Muscle layer of duodenum (tissue), 2 donors: ENCODE measurements around the gene ATF1.
A peak's percentile ranks its signal among the peaks of the same experiment; 100 is the strongest.

Source experiments
- H3K27ac ChIP-seq: one replicate; pipeline ENCODE4 v1.7.0; 2013; ENCODE audit warnings: mild to moderate bottlenecking, low read length
- H3K27me3 ChIP-seq: one replicate; pipeline ENCODE4 v1.7.0; 2013; ENCODE audit warnings: low read depth, mild to moderate bottlenecking, control low read depth, low read length
- H3K36me3 ChIP-seq, 2 donors: one replicate each; pipeline ENCODE4 v1.7.0; 2013; ENCODE audit warnings: low read length in 2 of 2, control low read depth in 1 of 2, mild to moderate bottlenecking in 1 of 2; ENCODE audit not compliant: insufficient read depth in 2 of 2, control insufficient read depth in 1 of 2
- H3K4me1 ChIP-seq, 2 donors: one replicate each; pipeline ENCODE4 v1.7.0; 2013; ENCODE audit warnings: low read length in 2 of 2, mild to moderate bottlenecking in 2 of 2, control low read depth in 1 of 2, moderate library complexity in 1 of 2; ENCODE audit not compliant: insufficient read depth in 2 of 2, control insufficient read depth in 1 of 2
- H3K4me3 ChIP-seq, 2 donors: one replicate each; pipeline ENCODE4 v1.7.0; 2013; ENCODE audit warnings: low read length in 2 of 2, low read depth in 1 of 2, mild to moderate bottlenecking in 1 of 2
- H3K9me3 ChIP-seq, 2 donors: one replicate each; pipeline ENCODE4 v1.7.0; 2013; ENCODE audit warnings: low read length in 2 of 2, control low read depth in 1 of 2, mild to moderate bottlenecking in 1 of 2; ENCODE audit not compliant: control insufficient read depth in 1 of 2
- donor health status: healthy.

ATF1 gene

DNA sequence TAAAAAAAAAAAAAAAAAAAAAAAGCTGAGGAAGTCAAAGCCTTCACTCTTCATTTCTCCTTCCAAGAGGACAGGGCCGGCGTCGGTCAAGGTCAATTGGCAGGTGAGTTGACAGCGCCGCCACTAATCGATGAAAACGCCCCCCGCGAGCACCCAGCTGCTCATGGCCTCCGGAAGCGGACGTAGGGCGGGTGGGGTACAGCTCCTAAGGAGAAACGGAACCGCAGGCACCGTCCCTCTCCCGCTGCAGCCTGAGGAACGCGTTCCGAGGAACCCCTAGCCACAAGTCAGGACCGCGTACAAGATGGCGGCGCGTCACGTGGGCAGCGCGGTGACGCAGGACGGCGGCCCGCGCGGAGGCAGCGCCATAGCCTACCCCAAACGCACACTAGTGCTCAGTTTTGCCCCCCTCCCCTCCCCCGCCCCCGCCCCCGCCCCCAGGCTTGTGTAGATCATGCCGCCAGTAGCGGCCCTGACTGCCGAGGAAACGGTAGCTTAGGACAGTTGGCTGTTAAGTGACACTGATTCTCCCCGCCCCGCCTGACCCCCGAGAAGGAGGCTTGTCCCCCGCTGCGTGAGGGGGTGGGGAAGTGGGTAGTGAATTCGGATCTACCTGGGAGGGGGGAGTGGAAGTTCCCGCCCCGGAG lies at the start of gene ATF1:
ATF1 (plus strand) TSS at position 463 of the 647 bp plus-strand sequence. CDS start 16,045 bp downstream, outside the sequence.
- Histone ChIP-seq H3K4me3 (peak within 1 kb of the TSS; percentile 70 to 99), H3K4me1 (peaks cover 0 to 12% of the 10 kb centered on the region in 2 donors), H3K9me3 (no peaks in the 10 kb centered on the region), H3K27ac (peak within 1 kb of the TSS; percentile 82), H3K27me3 (no peaks in the 10 kb centered on the region), H3K36me3 (no peaks in the 10 kb centered on the region)

- H3K36me3 ChIP-seq: peaks cover 33 to 34% of the 10 kb centered on the region in 2 donors
- no peaks in the 10 kb centered on the region for H3K27me3 ChIP-seq
- H3K4me1 ChIP-seq: no peaks in the 10 kb centered on the region
- no peaks in the 10 kb centered on the region for H3K9me3 ChIP-seq
- no peak overlapping the region for H3K4me3 ChIP-seq
- no peak overlapping the region for H3K27ac ChIP-seq
These were observed 48.7 kb upstream of the ATF1 start for GRCh38 chr12:50715174-50715573.

GRCh38 chr12:50718760-50719159 lies 45.1 kb upstream of the ATF1 start:
- Histone ChIP-seq H3K4me1 (no peaks in the 10 kb centered on the region), H3K27ac (no peak overlapping the region), H3K27me3 (no peaks in the 10 kb centered on the region), H3K36me3 (peaks cover 45 to 51% of the 10 kb centered on the region in 2 donors), H3K9me3 (no peaks in the 10 kb centered on the region), H3K4me3 (no peak overlapping the region)

- Histone ChIP-seq H3K27me3 (no peaks in the 10 kb centered on the region), H3K9me3 (no peaks in the 10 kb centered on the region), H3K27ac (no peak overlapping the region), H3K4me1 (no peaks in the 10 kb centered on the region), H3K4me3 (no peak overlapping the region), H3K36me3 (peaks cover 50 to 59% of the 10 kb centered on the region in 2 donors)
These were observed 43.8 kb upstream of the ATF1 start for GRCh38 chr12:50720085-50720484.

GRCh38 chr12:50720501-50720900 lies 43.4 kb upstream of the ATF1 start:
- Histone ChIP-seq H3K4me1 (no peaks in the 10 kb centered on the region), H3K27ac (no peak overlapping the region), H3K9me3 (no peaks in the 10 kb centered on the region), H3K4me3 (no peak overlapping the region), H3K27me3 (no peaks in the 10 kb centered on the region), H3K36me3 (peaks cover 54 to 63% of the 10 kb centered on the region in 2 donors)

GRCh38 chr12:50723865-50724264 lies 40.0 kb upstream of the ATF1 start:
- Histone ChIP-seq H3K27me3 (no peaks in the 10 kb centered on the region), H3K27ac (no peak overlapping the region), H3K36me3 (peaks cover 61 to 76% of the 10 kb centered on the region in 2 donors), H3K9me3 (no peaks in the 10 kb centered on the region), H3K4me1 (no peaks in the 10 kb centered on the region), H3K4me3 (no peak overlapping the region)

DNA sequence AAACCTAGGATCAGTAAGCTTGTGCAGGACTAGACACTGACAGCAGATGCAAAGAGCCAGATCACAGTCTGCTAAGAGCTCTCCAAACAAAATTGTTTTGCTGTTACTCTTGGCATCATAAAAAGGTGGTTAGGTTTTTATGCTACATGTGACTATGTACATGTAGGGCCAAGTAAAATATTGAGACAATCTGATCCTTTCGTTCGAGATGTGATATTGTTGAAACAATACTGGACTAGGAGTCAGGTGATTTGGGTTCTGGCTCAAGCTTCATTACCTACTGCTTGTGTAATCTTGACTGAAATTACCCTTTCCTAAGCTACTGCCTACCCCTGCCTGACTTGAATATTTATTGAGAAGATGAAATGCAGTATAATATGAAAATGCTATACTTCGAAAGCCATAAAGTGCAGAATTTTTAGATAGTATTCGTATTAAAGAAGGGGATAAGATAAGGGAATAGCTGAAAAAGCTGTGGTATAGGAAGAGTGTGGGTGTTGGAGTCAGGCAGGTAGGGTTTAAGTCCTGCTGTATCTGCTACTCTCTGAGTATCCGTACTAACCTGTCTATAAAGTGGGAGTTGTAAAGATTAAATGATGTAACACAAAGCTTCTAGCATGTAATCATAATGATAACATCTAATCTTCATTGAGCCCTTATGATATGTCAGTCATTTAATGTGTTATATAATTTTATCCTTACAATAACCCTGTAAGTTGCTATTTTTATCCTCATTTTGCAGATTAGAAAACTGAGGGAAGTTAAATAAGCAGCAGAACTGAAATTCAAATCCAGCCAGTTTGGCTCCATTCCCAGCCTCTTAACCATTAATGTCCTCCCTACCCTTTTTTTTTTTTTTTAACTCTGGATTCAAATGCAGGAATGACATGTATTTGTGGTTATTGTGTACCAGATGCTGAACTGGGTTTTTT lies 38.6 kb upstream of the ATF1 start:
- no peaks in the 10 kb centered on the region for H3K4me1 ChIP-seq
- no peaks in the 10 kb centered on the region for H3K27me3 ChIP-seq
- H3K27ac ChIP-seq: no peak overlapping the region
- H3K4me3 ChIP-seq: no peak overlapping the region
- peaks cover 66 to 79% of the 10 kb centered on the region in 2 donors for H3K36me3 ChIP-seq
- no peaks in the 10 kb centered on the region for H3K9me3 ChIP-seq

DNA sequence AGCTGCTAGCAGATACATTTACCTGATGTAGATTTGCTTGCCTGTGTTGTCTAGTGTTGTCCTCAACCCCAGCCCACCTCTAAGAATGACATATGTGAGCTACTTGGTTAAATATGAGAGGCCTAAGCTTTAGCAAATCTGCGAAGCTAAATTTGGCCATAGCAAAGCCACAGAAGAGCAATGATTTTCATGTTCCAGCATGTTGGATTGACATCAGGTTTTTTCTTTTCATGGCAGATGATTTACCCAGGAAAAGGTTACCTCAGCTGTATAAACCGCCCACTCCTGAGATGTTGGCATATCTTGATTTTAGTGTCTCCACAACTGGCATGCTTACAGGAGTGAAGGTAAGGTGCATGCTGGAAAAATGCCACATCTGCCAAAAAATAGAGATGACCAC lies 36.4 kb upstream of the ATF1 start:
- Histone ChIP-seq H3K4me1 (no peaks in the 10 kb centered on the region), H3K27ac (no peak overlapping the region)

GRCh38 chr12:50728417-50728816 lies 35.5 kb upstream of the ATF1 start:
- no peak overlapping the region for H3K4me3 ChIP-seq
- no peaks in the 10 kb centered on the region for H3K4me1 ChIP-seq
- no peak overlapping the region for H3K27ac ChIP-seq
- peaks cover 70 to 80% of the 10 kb centered on the region in 2 donors for H3K36me3 ChIP-seq
- H3K9me3 ChIP-seq: no peaks in the 10 kb centered on the region
- H3K27me3 ChIP-seq: no peaks in the 10 kb centered on the region

More for the DNA sequence above, 36.4 kb upstream of the ATF1 start:
- no peaks in the 10 kb centered on the region for H3K9me3 ChIP-seq
- peaks cover 73 to 83% of the 10 kb centered on the region in 2 donors for H3K36me3 ChIP-seq
- H3K4me3 ChIP-seq: no peak overlapping the region
- H3K27me3 ChIP-seq: no peaks in the 10 kb centered on the region

DNA sequence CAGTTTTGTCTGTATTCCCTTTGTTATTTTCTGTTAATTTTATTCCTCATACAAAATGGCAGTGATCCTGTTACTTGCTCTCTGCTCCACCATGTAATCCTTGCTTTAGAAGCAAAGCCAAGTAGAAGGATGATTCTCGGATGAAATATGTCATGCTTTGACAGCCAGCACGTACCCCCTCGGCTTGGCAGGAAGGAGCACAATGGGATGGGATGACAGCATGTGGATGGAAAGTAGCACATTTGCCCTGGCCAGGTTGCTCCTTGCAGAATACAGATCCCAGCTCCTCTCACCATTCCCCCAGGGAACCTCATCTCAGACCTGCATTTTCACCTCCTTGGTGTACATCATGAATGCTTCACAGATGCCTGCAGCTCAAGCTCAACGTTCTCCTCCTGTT lies 35.1 kb upstream of the ATF1 start:
- no peaks in the 10 kb centered on the region for H3K9me3 ChIP-seq
- no peaks in the 10 kb centered on the region for H3K27me3 ChIP-seq
- H3K36me3 ChIP-seq: peaks cover 70 to 80% of the 10 kb centered on the region in 2 donors
- H3K4me1 ChIP-seq: no peaks in the 10 kb centered on the region
- H3K27ac ChIP-seq: no peak overlapping the region
- H3K4me3 ChIP-seq: no peak overlapping the region

GRCh38 chr12:50732591-50732990 lies 31.3 kb upstream of the ATF1 start:
- H3K4me3 ChIP-seq: no peak overlapping the region
- peaks cover 64 to 70% of the 10 kb centered on the region in 2 donors for H3K36me3 ChIP-seq
- H3K9me3 ChIP-seq: no peaks in the 10 kb centered on the region
- no peaks in the 10 kb centered on the region for H3K27me3 ChIP-seq
- no peak overlapping the region for H3K27ac ChIP-seq
- H3K4me1 ChIP-seq: no peaks in the 10 kb centered on the region
